NCI-H128 (cell line): ENCODE data around the gene STARD10.

Source experiments
- DNase-seq: peaks from one replicate; lab custom pipeline; 2025; ENCODE audit not compliant: unreplicated experiment; lab: John Stamatoyannopoulos, UW

The STARD10 gene

GRCh38 chr11:72732329-72732728 is 61.5 kb downstream of the STARD10 start:
- DNase-seq: no peak

GRCh38 chr11:72730737-72731136 is 63.1 kb downstream of the STARD10 start:
- no peak for DNase-seq

GRCh38 chr11:72730243-72730642 is 63.6 kb downstream of the STARD10 start:
- DNase-seq: no peak

GRCh38 chr11:72727521-72727920 is 66.3 kb downstream of the STARD10 start:
- no peak for DNase-seq

GRCh38 chr11:72726266-72727220 is 67.3 kb downstream of the STARD10 start:
- DNase-seq: no peak

- no peak for DNase-seq
These were observed 68.2 kb downstream of the STARD10 start for GRCh38 chr11:72725724-72726028.

GRCh38 chr11:72724851-72725723 is 68.8 kb downstream of the STARD10 start:
- peak; percentile 79 for DNase-seq

GRCh38 chr11:72724021-72724551 is 69.8 kb downstream of the STARD10 start:
- no peak for DNase-seq

GRCh38 chr11:72723508-72723907 is 70.3 kb downstream of the STARD10 start:
- no peak for DNase-seq

- DNase-seq: peak; percentile 80
These were observed 71.6 kb downstream of the STARD10 start for GRCh38 chr11:72722050-72722748.

GRCh38 chr11:72721689-72722049 is 72.2 kb downstream of the STARD10 start:
- peak; percentile 7 for DNase-seq

GRCh38 chr11:72721276-72721675 is 72.6 kb downstream of the STARD10 start:
- no peak for DNase-seq

- no peak for DNase-seq
These were observed 73.1 kb downstream of the STARD10 start for GRCh38 chr11:72720784-72721183.

GRCh38 chr11:72720047-72720446 is 73.8 kb downstream of the STARD10 start:
- DNase-seq: no peak

GRCh38 chr11:72719551-72719950 is 74.3 kb downstream of the STARD10 start:
- no peak for DNase-seq

GRCh38 chr11:72719144-72719543 is 74.7 kb downstream of the STARD10 start:
- DNase-seq: no peak

- DNase-seq: no peak
These were observed 75.7 kb downstream of the STARD10 start for GRCh38 chr11:72718101-72718501.

- DNase-seq: no peak
These were observed 76.9 kb downstream of the STARD10 start for GRCh38 chr11:72716788-72717435.

- no peak for DNase-seq
These were observed 77.6 kb downstream of the STARD10 start for GRCh38 chr11:72716290-72716689.

GRCh38 chr11:72712841-72713240 is 81.0 kb downstream of the STARD10 start:
- DNase-seq: no peak
